EL (cell line): ENCODE data around the gene MAU2.
"Not testable (repeated sequence)": the region's sequence is repeated elsewhere in the genome, so short reads cannot be mapped to it uniquely, and the experiment has no call there.

Experiments used
- DNase-seq: peaks from one replicate; pipeline ENCODE4 v3.0.0-alpha.2; 2016

MAU2 gene

GRCh38 chr19:19385131-19385895 is 64.7 kb downstream of the MAU2 start:
- peak; percentile 100 for DNase-seq

- DNase-seq: peak; percentile 64
Measured at GRCh38 chr19:19385896-19386869, 65.6 kb downstream of the MAU2 start.

- no peak for DNase-seq
Measured at GRCh38 chr19:19387108-19387507, 66.5 kb downstream of the MAU2 start.

GRCh38 chr19:19388568-19389555 is 68.2 kb downstream of the MAU2 start:
- DNase-seq: no peak

GRCh38 chr19:19389683-19390082 is 69.1 kb downstream of the MAU2 start:
- DNase-seq: not testable (repeated sequence)

GRCh38 chr19:19394333-19394732 is 73.7 kb downstream of the MAU2 start:
- not testable (repeated sequence) for DNase-seq

GRCh38 chr19:19399733-19400433 is 79.3 kb downstream of the MAU2 start:
- peak; percentile 46 for DNase-seq

GRCh38 chr19:19402656-19403372 is 82.2 kb downstream of the MAU2 start:
- peak; percentile 24 for DNase-seq

- DNase-seq: peak; percentile 68
Measured at GRCh38 chr19:19403373-19403901, 82.8 kb downstream of the MAU2 start.

- peak; percentile 93 for DNase-seq
Measured at GRCh38 chr19:19404879-19405860, 84.5 kb downstream of the MAU2 start, which contains the start of gene GATAD2A. GATAD2A (plus strand) TSS chr19:19405675; CDS start chr19:19465346, 59,671 bp downstream.

GRCh38 chr19:19405971-19406877 is 85.6 kb downstream of the MAU2 start:
- DNase-seq: peak; percentile 60

- DNase-seq: peak; percentile 55
Measured at GRCh38 chr19:19406878-19407632, 86.4 kb downstream of the MAU2 start.

GRCh38 chr19:19407633-19407930 is 87.0 kb downstream of the MAU2 start:
- no peak for DNase-seq
